ENCODE data around the gene ADAMTS3. TPM values are rescaled to one million over a fixed set of nuclear protein-coding genes. Genes with fewer than 3 reads are reported as not detected.

Gene ADAMTS3
- polyA plus RNA-seq, 1 donor from 2014 or later = 0.20 TPM

DNA sequence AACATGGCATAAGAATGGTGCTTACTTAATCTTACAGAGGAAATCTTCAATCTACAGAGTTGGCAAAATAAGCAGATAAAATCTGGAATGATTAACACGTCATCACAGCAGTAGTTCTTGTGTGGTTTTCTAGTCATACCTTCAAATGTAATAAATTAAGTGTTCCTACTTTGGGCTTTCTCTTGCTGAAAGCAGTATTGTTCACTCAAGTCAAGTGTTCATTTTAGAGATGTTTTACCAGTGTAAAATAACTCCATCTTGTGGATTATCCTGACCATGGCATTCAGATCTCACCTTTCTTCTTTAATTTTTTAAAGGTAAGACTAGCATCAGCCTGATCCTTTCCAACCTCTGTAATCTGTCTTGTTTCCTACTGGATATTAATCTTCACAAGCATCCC, 72.9 kb downstream of the ADAMTS3 start:
- TF ChIP-seq RAD21 (conservative IDR thresholded peaks at IDR 0.05) (no peak), EP300 (conservative IDR thresholded peaks at IDR 0.05; ENCODE audit: poor library complexity, severe bottlenecking) (no peak), EZH2 (IDR thresholded peaks at IDR 0.05; ENCODE audit: borderline replicate concordance, insufficient read depth, low read length, poor library complexity, severe bottlenecking) (no peak), SMC3 (conservative IDR thresholded peaks at IDR 0.05; ENCODE audit: poor library complexity) (peak; percentile 39), MXI1 (conservative IDR thresholded peaks at IDR 0.05; ENCODE audit: poor library complexity, severe bottlenecking) (no peak), TAF1 (IDR thresholded peaks at IDR 0.05; ENCODE audit: low read depth) (no peak)
- no peak overlapping the region for H3K4me3 ChIP-seq (ENCODE audit: low read length)
- no peak overlapping the region for H2AFZ ChIP-seq (ENCODE audit: low read depth, low read length)
- no peak overlapping the region for H3K4me2 ChIP-seq (ENCODE audit: low read length)
- no peak overlapping the region for H3K27ac ChIP-seq (ENCODE audit: low read length)
- H3K27me3 ChIP-seq (ENCODE audit: insufficient read depth, low read depth, low read length) = no peaks in the 10 kb centered on the region
- peaks cover 3% of the 10 kb centered on the region for H3K9me3 ChIP-seq (ENCODE audit: low read length)
- no peaks in the 10 kb centered on the region for H3K9me2 ChIP-seq (ENCODE audit: insufficient read depth, low read length)
- no peaks in the 10 kb centered on the region for H3F3A ChIP-seq (ENCODE audit: insufficient read depth, low read length, poor library complexity, severe bottlenecking)
- H3K36me3 ChIP-seq (ENCODE audit: insufficient read depth, low read length) = no peaks in the 10 kb centered on the region
- no peak overlapping the region for H3K9ac ChIP-seq (ENCODE audit: low read length)
- no peaks in the 10 kb centered on the region for H3K79me2 ChIP-seq (replicated peaks; ENCODE audit: insufficient read depth, low read length)
- H4K20me1 ChIP-seq (ENCODE audit: insufficient read depth) = no peaks in the 10 kb centered on the region

DNA sequence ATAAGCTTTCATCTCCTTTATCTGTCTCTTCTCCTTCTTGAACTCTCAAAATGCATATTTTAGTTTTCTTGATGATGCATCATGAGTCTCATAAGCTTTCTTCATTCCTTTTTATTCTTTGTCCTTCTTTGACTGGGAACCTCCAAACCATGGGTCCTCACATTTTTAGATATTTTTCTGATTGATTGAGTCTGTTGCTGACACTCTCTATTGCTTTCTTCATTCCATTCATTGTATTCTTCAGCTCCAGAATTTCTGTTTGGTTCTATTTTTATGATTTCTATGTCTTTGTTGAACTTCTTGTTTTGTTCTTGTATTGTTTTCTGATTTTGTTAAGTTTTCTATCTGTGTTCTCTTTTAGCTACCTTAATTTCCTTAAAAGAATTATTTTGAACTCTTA, 74.9 kb downstream of the ADAMTS3 start:
- no peak overlapping the region for H3K4me3 ChIP-seq (ENCODE audit: low read length)
- no peak overlapping the region for H3K27ac ChIP-seq (ENCODE audit: low read length)
- H3K4me2 ChIP-seq (ENCODE audit: low read length) = no peak overlapping the region
- H3K9me3 ChIP-seq (ENCODE audit: low read length) = no peaks in the 10 kb centered on the region
- no peak overlapping the region for H2AFZ ChIP-seq (ENCODE audit: low read depth, low read length)
- TF ChIP-seq RAD21 (conservative IDR thresholded peaks at IDR 0.05) = no peak
- TF ChIP-seq MXI1 (conservative IDR thresholded peaks at IDR 0.05; ENCODE audit: poor library complexity, severe bottlenecking) = no peak
- no peak for TF ChIP-seq CTCF (IDR thresholded peaks at IDR 0.05; ENCODE audit: poor library complexity, severe bottlenecking)
- TF ChIP-seq EP300 (conservative IDR thresholded peaks at IDR 0.05; ENCODE audit: poor library complexity, severe bottlenecking) = no peak
- no peak for TF ChIP-seq EZH2 (IDR thresholded peaks at IDR 0.05; ENCODE audit: borderline replicate concordance, insufficient read depth, low read length, poor library complexity, severe bottlenecking)
- no peak for TF ChIP-seq POLR2AphosphoS5 (IDR thresholded peaks at IDR 0.05)
- TF ChIP-seq REST (IDR thresholded peaks at IDR 0.05; ENCODE audit: borderline replicate concordance) = no peak
- no peak for TF ChIP-seq SMC3 (conservative IDR thresholded peaks at IDR 0.05; ENCODE audit: poor library complexity)
- no peak for TF ChIP-seq TAF1 (IDR thresholded peaks at IDR 0.05; ENCODE audit: low read depth)
- H3K79me2 ChIP-seq (replicated peaks; ENCODE audit: insufficient read depth, low read length) = no peaks in the 10 kb centered on the region
- H4K20me1 ChIP-seq (ENCODE audit: insufficient read depth) = no peaks in the 10 kb centered on the region
- H3K9me2 ChIP-seq (ENCODE audit: insufficient read depth, low read length) = no peaks in the 10 kb centered on the region
- H3K9ac ChIP-seq (ENCODE audit: low read length) = no peak overlapping the region
- H3F3A ChIP-seq (ENCODE audit: insufficient read depth, low read length, poor library complexity, severe bottlenecking) = no peaks in the 10 kb centered on the region
- H3K27me3 ChIP-seq (ENCODE audit: insufficient read depth, low read depth, low read length) = no peaks in the 10 kb centered on the region
- no peaks in the 10 kb centered on the region for H3K36me3 ChIP-seq (ENCODE audit: insufficient read depth, low read length)
